PC-9 (cell line): ENCODE measurements around the gene MBD5.

Experiments used
- CTCF ChIP-seq: fragments of 200-600 bp; sonication (generic); conservative IDR thresholded peaks from 2 replicates; pipeline ENCODE4 v1.6.1; 2017; ENCODE audit warnings: mixed run types, antibody characterized with exemption, mild to moderate bottlenecking, moderate library complexity
- EZH2 ChIP-seq: fragments of 200-600 bp; sonication (generic); IDR thresholded peaks from 2 replicates; pipeline ENCODE4 v1.8.0; 2017; ENCODE audit warnings: antibody characterized with exemption, low read depth

- TF ChIP-seq CTCF (no peak), EZH2 (no peak)
These were observed 7.0 kb upstream of the MBD5 start for GRCh38 chr2:148013876-148014275.
